ENCODE results near the gene CECR2.

DNA sequence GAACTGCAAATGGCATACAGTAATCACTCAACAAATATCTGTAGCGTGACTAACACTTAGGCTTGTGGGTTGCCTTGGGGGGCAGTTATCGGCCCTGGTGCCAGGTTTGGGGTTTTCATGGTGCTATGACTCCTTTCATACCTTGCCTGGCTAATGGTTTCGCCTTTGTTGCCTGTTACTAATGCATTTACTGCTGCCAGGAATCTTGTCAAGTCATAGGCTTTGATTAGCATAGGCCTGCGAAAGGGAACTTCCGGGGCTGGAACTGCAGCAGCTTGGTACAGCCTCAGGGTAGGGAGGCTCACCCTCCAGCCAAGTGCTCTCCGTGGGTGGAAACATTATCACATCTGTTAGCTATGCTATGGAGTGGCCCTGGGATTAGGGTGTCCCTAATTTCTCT lies 207.2 kb downstream of the CECR2 start:
- TF ChIP-seq EZH2 (IDR thresholded peaks at IDR 0.05; ENCODE audit: borderline replicate concordance, low read depth, low read length, poor library complexity, severe bottlenecking): no peak
- TF ChIP-seq, protein P1, sequence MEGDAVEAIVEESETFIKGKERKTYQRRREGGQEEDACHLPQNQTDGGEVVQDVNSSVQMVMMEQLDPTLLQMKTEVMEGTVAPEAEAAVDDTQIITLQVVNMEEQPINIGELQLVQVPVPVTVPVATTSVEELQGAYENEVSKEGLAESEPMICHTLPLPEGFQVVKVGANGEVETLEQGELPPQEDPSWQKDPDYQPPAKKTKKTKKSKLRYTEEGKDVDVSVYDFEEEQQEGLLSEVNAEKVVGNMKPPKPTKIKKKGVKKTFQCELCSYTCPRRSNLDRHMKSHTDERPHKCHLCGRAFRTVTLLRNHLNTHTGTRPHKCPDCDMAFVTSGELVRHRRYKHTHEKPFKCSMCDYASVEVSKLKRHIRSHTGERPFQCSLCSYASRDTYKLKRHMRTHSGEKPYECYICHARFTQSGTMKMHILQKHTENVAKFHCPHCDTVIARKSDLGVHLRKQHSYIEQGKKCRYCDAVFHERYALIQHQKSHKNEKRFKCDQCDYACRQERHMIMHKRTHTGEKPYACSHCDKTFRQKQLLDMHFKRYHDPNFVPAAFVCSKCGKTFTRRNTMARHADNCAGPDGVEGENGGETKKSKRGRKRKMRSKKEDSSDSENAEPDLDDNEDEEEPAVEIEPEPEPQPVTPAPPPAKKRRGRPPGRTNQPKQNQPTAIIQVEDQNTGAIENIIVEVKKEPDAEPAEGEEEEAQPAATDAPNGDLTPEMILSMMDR (conservative IDR thresholded peaks at IDR 0.05; ENCODE audit: low read depth, low read length): no peak

Measured in A673 (cell line).